Esophagus muscularis mucosa (tissue), 4 donors: ENCODE measurements around the gene KRTAP4-7.

Experiments used
- CTCF ChIP-seq, 3 experiments: fragments of 200-600 bp in 2 of 3; fragments of 450-650 bp in 1 of 3; sonication (generic) in 2 of 3; IDR thresholded peaks; one replicate each; pipeline ENCODE4 v1.5.1; 2017 to 2019; ENCODE audit warnings: antibody characterized with exemption in 3 of 3, mild to moderate bottlenecking in 2 of 3, moderate library complexity in 1 of 3
- EP300 ChIP-seq: sonication (generic); formaldehyde crosslinking; IDR thresholded peaks from one replicate; pipeline ENCODE4 v1.6.1; 2017; ENCODE audit warnings: antibody characterized with exemption
- POLR2A ChIP-seq: fragments of 450-650 bp; IDR thresholded peaks from one replicate; pipeline ENCODE4 v1.6.1; 2017; ENCODE audit warnings: antibody characterized with exemption, moderate library complexity, mild to moderate bottlenecking, low read depth
- POLR2AphosphoS5 ChIP-seq, 2 donors: sonication (generic); formaldehyde crosslinking; IDR thresholded peaks; one replicate each; pipeline ENCODE4 v1.6.1; 2017; ENCODE audit warnings: antibody characterized with exemption in 2 of 2

- TF ChIP-seq CTCF (IDR thresholded peaks at IDR 0.05), result no peak
- no peak for TF ChIP-seq POLR2A
- no peak for TF ChIP-seq POLR2AphosphoS5 (IDR thresholded peaks at IDR 0.05)
- no peak for TF ChIP-seq EP300
These were observed 41.1 kb downstream of the KRTAP4-7 start for GRCh38 chr17:41125064-41125463.
